ENCODE data around the gene TSHZ2.
"Not testable (repeated sequence)": the region's sequence is repeated elsewhere in the genome, so short reads cannot be mapped to it uniquely, and the experiment has no call there.

TSHZ2 gene

GRCh38 chr20:53085720-53086119 is 113.6 kb downstream of the TSHZ2 start:
- H2AFZ ChIP-seq (ENCODE audit: low read length): no peak overlapping the region
- no peak overlapping the region for H3K4me3 ChIP-seq (ENCODE audit: low read depth, low read length, poor library complexity, severe bottlenecking)
- H3K9me2 ChIP-seq (ENCODE audit: low read depth, low read length): no peaks in the 10 kb centered on the region

GRCh38 chr20:53087037-53087777 is 115.0 kb downstream of the TSHZ2 start:
- H3K9me2 ChIP-seq (ENCODE audit: low read depth, low read length): no peaks in the 10 kb centered on the region
- TF ChIP-seq EZH2 (IDR thresholded peaks at IDR 0.05; ENCODE audit: borderline replicate concordance, low read length) (no peak), CTCF (IDR thresholded peaks at IDR 0.05; ENCODE audit: low read length) (no peak)
- H3K4me2 ChIP-seq (ENCODE audit: low read length): no peak overlapping the region
- H2AFZ ChIP-seq (ENCODE audit: low read length): no peak overlapping the region
- H3K79me2 ChIP-seq (ENCODE audit: insufficient read depth, low read length): no peaks in the 10 kb centered on the region
- H3K36me3 ChIP-seq (ENCODE audit: insufficient read depth, low read length): no peaks in the 10 kb centered on the region
- no peak overlapping the region for H3K9ac ChIP-seq (ENCODE audit: low read length)
- no peaks in the 10 kb centered on the region for H4K20me1 ChIP-seq (ENCODE audit: insufficient read depth, low read length)
- H3K4me3 ChIP-seq (ENCODE audit: low read depth, low read length, poor library complexity, severe bottlenecking): no peak overlapping the region
- H3K27me3 ChIP-seq (ENCODE audit: insufficient read depth, low read length): no peaks in the 10 kb centered on the region
- peaks cover 25% of the 10 kb centered on the region for H3K4me1 ChIP-seq (ENCODE audit: insufficient read depth, low read length, severe bottlenecking)
- H3K9me3 ChIP-seq (ENCODE audit: low read length): no peaks in the 10 kb centered on the region; the same call in 1 of the 2 replicates
- H3F3A ChIP-seq (ENCODE audit: insufficient read depth, low read length): no peaks in the 10 kb centered on the region
- H3K27ac ChIP-seq (ENCODE audit: low read depth, low read length, poor library complexity, severe bottlenecking): no peak overlapping the region

More at GRCh38 chr20:53085720-53086119, 113.6 kb downstream of the TSHZ2 start:
- Histone ChIP-seq H3K36me3 (ENCODE audit: insufficient read depth, low read length) (no peaks in the 10 kb centered on the region), H4K20me1 (ENCODE audit: insufficient read depth, low read length) (no peaks in the 10 kb centered on the region), H3K4me2 (ENCODE audit: low read length) (no peak overlapping the region), H3F3A (ENCODE audit: insufficient read depth, low read length) (no peaks in the 10 kb centered on the region), H3K27me3 (ENCODE audit: insufficient read depth, low read length) (no peaks in the 10 kb centered on the region), H3K9ac (ENCODE audit: low read length) (no peak overlapping the region), H3K79me2 (ENCODE audit: insufficient read depth, low read length) (no peaks in the 10 kb centered on the region), H3K4me1 (ENCODE audit: insufficient read depth, low read length, severe bottlenecking) (peaks cover 36% of the 10 kb centered on the region), H3K27ac (ENCODE audit: low read depth, low read length, poor library complexity, severe bottlenecking) (no peak overlapping the region), H3K9me3 (ENCODE audit: low read length) (no peaks in the 10 kb centered on the region; the same call in 1 of the 2 replicates)
- TF ChIP-seq EZH2 (IDR thresholded peaks at IDR 0.05; ENCODE audit: borderline replicate concordance, low read length): no peak
- TF ChIP-seq CTCF (IDR thresholded peaks at IDR 0.05; ENCODE audit: low read length): no peak

GRCh38 chr20:53088786-53089185 is 116.6 kb downstream of the TSHZ2 start:
- H3K4me2 ChIP-seq (ENCODE audit: low read length): no peak overlapping the region
- H3K27me3 ChIP-seq (ENCODE audit: insufficient read depth, low read length): no peaks in the 10 kb centered on the region; the same call in 1 of the 2 replicates
- no peak overlapping the region for H3K9ac ChIP-seq (ENCODE audit: low read length)
- no peaks in the 10 kb centered on the region for H3K79me2 ChIP-seq (ENCODE audit: insufficient read depth, low read length)
- H3K36me3 ChIP-seq (ENCODE audit: insufficient read depth, low read length): no peaks in the 10 kb centered on the region
- H3F3A ChIP-seq (ENCODE audit: insufficient read depth, low read length): no peaks in the 10 kb centered on the region
- H3K9me2 ChIP-seq (ENCODE audit: low read depth, low read length): no peaks in the 10 kb centered on the region
- no peak for TF ChIP-seq EZH2 (IDR thresholded peaks at IDR 0.05; ENCODE audit: borderline replicate concordance, low read length)
- H3K4me3 ChIP-seq (ENCODE audit: low read depth, low read length, poor library complexity, severe bottlenecking): no peak overlapping the region
- H2AFZ ChIP-seq (ENCODE audit: low read length): no peak overlapping the region
- H3K4me1 ChIP-seq (ENCODE audit: insufficient read depth, low read length, severe bottlenecking): peaks cover 24% of the 10 kb centered on the region
- no peak overlapping the region for H3K27ac ChIP-seq (ENCODE audit: low read depth, low read length, poor library complexity, severe bottlenecking)
- H3K9me3 ChIP-seq (ENCODE audit: low read length): no peaks in the 10 kb centered on the region; the same call in 1 of the 2 replicates
- H4K20me1 ChIP-seq (ENCODE audit: insufficient read depth, low read length): no peaks in the 10 kb centered on the region

- not testable (repeated sequence) for H3K36me3 ChIP-seq (ENCODE audit: insufficient read depth, low read length); H3K27me3 ChIP-seq (ENCODE audit: insufficient read depth, low read length); H3F3A ChIP-seq (ENCODE audit: insufficient read depth, low read length); H3K79me2 ChIP-seq (ENCODE audit: insufficient read depth, low read length); H3K9me2 ChIP-seq (ENCODE audit: low read depth, low read length); H2AFZ ChIP-seq (ENCODE audit: low read length); H3K9me3 ChIP-seq (ENCODE audit: low read length); H3K4me2 ChIP-seq (ENCODE audit: low read length); H3K9ac ChIP-seq (ENCODE audit: low read length); H3K4me3 ChIP-seq (ENCODE audit: low read depth, low read length, poor library complexity, severe bottlenecking); H4K20me1 ChIP-seq (ENCODE audit: insufficient read depth, low read length); H3K27ac ChIP-seq (ENCODE audit: low read depth, low read length, poor library complexity, severe bottlenecking)
- peaks cover 23% of the 10 kb centered on the region for H3K4me1 ChIP-seq (ENCODE audit: insufficient read depth, low read length, severe bottlenecking)
These were observed 117.7 kb downstream of the TSHZ2 start for GRCh38 chr20:53089851-53090250.

Measured in OCI-LY1 (cell line).